Activated CD4-positive, CD25-positive, alpha-beta regulatory T cell (primary cell): ENCODE results near the gene PCDHA5.
"Not testable (repeated sequence)": the region's sequence is repeated elsewhere in the genome, so short reads cannot be mapped to it uniquely, and the experiment has no call there.

ENCODE experiments used
- DNase-seq, 4 experiments: peaks; one replicate each; lab custom pipeline; 2025; lab: John Stamatoyannopoulos, UW

PCDHA5 gene

DNA sequence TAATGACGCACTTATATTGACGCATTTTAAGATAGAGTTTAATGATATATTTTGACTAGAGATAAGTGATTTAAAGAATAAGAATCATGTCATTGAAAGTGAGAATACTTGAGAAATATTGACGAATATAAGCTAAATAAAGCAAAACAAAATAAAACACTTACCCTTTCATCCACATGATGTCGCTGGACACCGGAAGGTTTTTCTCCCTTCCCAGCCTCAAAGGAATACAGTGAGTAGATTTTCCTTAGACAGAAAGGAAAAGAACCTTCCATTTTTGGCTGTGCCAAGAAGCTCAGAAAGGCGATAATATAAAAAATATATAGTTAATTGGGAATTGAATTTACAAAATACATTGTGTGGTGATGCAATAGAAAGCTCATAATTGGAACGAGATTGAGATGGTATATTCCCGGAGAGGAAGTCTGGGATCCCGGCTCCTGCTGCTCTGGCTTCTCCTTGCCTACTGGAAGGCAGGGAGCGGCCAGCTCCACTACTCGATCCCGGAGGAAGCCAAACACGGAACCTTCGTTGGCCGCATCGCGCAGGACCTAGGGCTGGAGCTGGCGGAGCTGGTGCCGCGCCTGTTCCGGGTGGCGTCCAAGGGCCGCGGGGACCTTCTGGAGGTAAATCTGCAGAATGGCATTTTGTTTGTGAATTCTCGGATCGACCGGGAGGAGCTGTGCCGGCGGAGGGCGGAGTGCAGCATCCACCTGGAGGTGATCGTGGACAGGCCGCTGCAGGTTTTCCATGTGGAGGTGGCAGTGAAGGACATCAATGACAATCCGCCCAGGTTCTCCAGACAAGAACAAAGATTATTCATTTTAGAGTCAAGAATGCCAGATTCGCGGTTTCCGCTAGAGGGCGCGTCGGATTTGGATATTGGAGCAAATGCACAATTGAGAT, at the start of gene PCDHA5:
TSS of gene PCDHA5 (plus strand) at position 239 of the 906 bp plus-strand sequence.
- no peak for DNase-seq

DNA sequence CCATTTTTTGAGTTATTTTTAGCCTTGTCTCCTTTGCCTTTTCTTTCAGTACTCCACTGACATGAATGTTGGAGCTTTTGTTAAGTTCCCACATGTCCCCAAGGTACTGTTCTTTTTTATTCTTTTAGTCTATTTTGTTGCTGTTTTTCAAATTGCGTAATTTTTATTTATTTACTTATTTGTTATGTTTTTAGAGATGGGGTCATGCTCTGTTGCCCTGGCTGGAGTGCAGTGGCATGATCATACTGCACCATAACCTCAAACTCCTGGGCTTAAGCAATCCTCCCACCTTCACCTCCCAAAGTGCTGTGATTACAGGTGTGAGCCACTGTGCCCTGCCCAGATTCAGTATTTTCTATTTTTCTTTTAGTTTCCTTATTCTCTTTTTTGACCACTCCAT, 40.9 kb upstream of the PCDHA5 start:
- DNase-seq, result no peak

DNA sequence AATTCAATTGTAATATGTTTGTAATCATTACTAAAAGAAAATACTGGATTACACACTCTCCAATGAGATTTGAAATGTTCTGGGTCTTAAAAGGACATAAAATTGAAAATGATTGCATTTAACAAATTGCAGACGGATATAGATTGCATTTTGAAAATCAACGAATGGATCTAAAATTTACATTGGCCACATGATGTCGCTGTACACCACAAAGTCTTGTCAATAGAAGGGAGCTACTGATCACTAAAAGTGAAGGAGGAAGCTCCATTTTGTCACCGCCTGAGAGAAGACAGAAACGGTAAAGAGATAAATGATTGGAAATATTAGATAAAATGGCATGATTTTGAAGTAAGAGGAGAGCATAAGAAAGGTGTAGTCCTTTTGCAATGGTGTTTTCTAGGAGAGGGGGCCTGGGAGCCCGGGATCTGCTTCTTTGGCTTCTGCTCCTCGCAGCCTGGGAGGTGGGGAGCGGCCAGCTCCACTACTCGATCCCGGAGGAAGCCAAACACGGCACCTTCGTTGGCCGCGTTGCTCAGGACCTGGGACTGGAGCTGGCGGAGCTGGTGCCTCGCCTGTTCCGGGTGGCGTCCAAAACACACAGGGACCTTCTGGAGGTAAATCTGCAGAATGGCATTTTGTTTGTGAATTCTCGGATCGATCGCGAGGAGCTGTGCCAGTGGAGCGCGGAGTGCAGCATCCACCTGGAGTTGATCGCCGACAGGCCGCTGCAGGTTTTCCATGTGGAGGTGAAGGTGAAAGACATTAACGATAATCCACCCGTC, 35.3 kb upstream of the PCDHA5 start, which contains the start of gene PCDHA1:
TSS of gene PCDHA1 (plus strand) at position 236 of the 782 bp plus-strand sequence.
- DNase-seq, result no peak

GRCh38 chr5:140787422-140787821, 34.0 kb upstream of the PCDHA5 start:
- DNase-seq, result not testable (repeated sequence)

- not testable (repeated sequence) for DNase-seq
Measured at GRCh38 chr5:140787849-140788504, 33.4 kb upstream of the PCDHA5 start.

DNA sequence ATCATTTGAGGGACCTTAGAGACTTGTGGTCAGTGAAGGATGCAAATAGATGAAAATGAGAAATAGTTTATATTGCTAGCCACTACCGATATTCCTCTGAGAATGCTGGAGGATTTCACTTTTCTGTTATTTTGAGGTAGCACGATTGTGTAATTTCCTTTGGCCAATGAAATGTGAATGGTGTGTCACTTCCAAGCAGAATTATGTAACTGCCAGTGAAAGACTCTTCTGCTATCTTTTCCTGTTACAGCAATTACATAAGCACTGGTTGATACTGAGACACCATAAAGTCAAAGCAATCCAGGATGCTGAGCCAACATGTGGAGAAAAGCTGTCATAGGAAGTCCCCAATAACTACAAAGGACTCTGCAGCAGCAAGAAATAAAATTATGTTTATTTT, 30.3 kb upstream of the PCDHA5 start:
- no peak for DNase-seq

- no peak for DNase-seq
Measured at GRCh38 chr5:140794595-140795258, 26.7 kb upstream of the PCDHA5 start, which contains the start of gene PCDHA2. Gene PCDHA2, plus strand, starts transcription at chr5:140794852.

DNA sequence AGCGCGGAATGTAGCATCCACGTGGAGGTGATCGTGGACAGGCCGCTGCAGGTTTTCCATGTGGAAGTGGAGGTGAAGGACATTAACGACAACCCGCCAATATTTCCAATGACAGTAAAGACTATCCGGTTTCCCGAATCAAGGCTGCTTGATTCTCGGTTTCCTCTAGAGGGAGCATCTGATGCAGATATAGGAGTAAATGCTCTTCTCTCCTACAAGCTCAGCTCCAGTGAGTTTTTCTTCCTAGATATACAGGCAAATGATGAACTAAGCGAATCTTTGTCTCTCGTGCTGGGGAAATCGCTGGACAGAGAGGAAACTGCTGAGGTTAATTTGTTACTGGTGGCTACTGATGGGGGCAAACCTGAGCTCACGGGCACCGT, 26.2 kb upstream of the PCDHA5 start:
- no peak for DNase-seq

- not testable (repeated sequence) for DNase-seq
Measured at GRCh38 chr5:140796072-140796717, 25.2 kb upstream of the PCDHA5 start.

DNA sequence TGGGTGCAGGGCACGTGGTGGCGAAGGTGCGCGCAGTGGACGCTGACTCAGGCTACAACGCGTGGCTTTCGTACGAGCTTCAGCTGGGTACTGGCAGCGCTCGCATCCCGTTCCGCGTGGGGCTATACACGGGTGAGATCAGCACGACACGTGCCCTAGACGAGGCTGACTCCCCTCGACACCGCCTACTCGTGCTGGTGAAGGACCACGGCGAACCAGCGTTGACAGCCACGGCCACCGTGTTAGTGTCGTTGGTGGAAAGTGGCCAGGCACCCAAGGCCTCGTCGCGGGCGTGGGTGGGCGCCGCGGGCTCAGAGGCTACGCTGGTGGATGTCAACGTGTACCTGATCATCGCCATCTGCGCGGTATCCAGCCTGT, 24.7 kb upstream of the PCDHA5 start:
- no peak for DNase-seq

DNA sequence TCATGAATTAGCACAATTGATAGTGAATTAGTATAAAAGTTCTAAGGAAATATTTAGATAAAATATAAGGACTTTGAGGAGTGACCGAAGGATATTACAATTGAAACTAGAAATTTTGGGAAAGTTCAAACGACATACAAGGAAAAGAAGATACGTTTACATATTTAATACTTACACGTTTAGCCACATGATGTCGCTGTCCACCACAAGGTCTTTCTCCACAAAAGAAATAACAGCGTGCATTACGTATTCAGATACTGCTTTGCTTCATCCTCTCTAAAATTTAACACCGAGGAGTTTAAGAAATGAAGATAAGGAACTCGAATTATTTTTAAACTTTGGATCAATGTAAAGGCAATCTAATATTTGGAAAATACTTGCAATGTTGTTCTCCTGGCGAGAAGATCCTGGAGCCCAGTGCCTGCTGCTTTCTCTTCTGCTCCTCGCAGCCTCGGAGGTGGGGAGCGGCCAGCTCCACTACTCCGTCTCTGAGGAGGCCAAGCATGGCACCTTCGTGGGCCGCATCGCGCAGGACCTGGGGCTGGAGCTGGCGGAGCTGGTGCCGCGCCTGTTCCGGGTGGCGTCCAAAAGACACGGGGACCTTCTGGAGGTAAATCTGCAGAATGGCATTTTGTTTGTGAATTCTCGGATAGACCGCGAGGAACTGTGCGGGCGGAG, 20.5 kb upstream of the PCDHA5 start, which contains the start of gene PCDHA3:
TSS of gene PCDHA3 (plus strand) at position 242 of the 678 bp plus-strand sequence.
- DNase-seq, result no peak

GRCh38 chr5:140801494-140801841, 19.9 kb upstream of the PCDHA5 start:
- no peak for DNase-seq

DNA sequence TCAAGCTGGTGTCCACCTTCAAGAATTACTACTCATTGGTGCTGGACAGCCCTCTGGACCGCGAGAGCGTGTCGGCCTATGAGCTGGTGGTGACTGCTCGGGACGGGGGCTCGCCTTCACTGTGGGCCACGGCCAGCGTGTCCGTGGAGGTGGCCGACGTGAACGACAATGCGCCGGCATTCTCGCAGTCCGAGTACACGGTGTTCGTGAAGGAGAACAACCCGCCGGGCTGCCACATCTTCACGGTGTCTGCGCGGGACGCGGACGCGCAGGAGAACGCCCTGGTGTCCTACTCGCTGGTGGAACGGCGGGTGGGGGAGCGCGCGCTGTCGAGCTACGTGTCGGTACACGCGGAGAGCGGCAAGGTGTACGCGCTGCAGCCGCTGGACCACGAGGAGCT, 19.0 kb upstream of the PCDHA5 start:
- DNase-seq, result not testable (repeated sequence)

DNA sequence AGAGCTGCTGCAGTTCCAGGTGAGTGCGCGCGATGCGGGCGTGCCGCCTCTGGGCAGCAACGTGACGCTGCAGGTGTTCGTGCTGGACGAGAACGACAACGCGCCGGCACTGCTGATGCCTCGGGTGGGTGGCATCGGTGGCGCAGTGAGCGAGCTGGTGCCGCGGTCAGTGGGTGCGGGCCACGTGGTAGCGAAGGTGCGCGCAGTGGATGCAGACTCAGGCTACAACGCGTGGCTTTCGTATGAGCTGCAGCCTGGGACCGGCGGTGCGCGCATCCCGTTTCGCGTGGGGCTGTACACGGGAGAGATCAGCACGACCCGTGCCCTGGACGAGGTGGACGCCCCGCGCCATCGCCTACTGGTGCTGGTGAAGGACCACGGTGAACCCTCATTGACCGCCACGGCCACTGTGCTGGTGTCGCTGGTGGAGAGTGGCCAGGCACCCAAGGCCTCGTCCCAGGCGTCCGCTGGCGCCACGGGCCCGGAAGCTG, 18.6 kb upstream of the PCDHA5 start:
- DNase-seq, result no peak

DNA sequence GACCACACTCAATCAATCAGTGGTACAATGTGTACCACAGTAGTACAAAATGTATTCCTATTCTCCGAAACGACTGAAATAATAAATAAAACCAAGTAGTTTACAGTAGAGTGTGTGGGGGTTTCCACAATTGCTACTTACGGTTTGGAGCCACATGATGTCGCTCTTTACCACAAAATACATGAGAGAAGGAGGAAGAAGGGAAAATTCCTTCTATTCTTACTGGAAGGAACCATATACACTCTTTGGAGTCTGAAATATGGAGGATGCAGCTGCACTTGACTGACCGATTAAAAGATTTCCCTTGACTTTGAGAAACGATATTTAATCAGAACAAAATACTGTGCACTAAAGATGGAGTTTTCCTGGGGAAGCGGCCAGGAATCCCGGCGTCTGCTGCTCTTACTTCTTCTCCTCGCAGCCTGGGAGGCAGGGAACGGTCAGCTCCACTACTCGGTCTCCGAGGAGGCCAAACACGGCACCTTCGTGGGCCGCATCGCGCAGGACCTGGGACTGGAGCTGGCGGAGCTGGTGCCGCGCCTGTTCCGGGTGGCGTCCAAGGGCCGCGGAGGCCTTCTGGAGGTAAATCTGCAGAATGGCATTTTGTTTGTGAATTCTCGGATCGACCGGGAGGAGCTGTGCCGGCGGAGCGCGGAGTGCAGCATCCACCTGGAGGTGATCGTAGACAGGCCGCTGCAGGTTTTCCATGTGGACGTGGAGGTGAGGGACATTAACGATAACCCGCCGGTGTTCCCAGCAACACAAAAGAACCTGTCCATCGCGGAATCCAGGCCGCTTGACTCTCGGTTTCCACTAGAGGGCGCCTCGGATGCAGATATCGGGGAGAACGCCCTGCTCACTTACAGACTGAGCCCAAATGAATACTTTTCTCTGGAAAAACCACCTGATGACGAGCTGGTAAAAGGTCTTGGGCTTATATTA, 14.3 kb upstream of the PCDHA5 start, which contains the start of gene PCDHA4:
TSS of gene PCDHA4 (plus strand) at position 235 of the 942 bp plus-strand sequence.
- DNase-seq, result no peak

- DNase-seq, result not testable (repeated sequence)
Measured at GRCh38 chr5:140808241-140808888, 13.0 kb upstream of the PCDHA5 start.

DNA sequence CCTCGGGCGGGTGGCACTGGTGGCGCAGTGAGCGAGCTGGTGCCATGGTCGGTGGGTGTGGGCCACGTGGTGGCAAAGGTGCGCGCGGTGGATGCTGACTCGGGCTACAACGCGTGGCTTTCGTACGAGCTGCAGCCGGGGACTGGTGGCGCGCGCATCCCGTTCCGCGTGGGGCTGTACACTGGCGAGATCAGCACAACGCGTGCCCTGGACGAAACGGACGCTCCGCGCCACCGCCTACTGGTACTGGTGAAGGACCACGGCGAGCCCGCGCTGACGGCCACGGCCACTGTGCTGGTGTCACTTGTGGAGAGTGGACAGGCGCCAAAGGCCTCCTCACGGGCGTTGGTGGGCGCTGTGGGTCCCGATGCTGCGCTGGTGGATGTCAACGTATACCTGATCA, 12.5 kb upstream of the PCDHA5 start:
- no peak for DNase-seq

- DNase-seq, result no peak
Measured at GRCh38 chr5:140822281-140822629, 842 bp downstream of the PCDHA5 start.

GRCh38 chr5:140822969-140823368, 1.6 kb downstream of the PCDHA5 start:
- DNase-seq, result not testable (repeated sequence)
